Breast epithelium (tissue), 3 donors: ENCODE results near the gene CSMD2.

Source experiments
- POLR2A ChIP-seq: fragments of 450-650 bp; IDR thresholded peaks from one replicate; pipeline ENCODE4 v1.6.1; 2016; ENCODE audit warnings: antibody characterized with exemption, mild to moderate bottlenecking, moderate library complexity
- TF ChIP-seq, protein P1 (sequence below), 3 donors: fragments of 450-650 bp; IDR thresholded peaks; one replicate each; pipeline ENCODE4 v1.5.1; 2016 to 2017; ENCODE audit warnings: antibody characterized with exemption in 3 of 3, mild to moderate bottlenecking in 3 of 3, moderate library complexity in 3 of 3

DNA sequence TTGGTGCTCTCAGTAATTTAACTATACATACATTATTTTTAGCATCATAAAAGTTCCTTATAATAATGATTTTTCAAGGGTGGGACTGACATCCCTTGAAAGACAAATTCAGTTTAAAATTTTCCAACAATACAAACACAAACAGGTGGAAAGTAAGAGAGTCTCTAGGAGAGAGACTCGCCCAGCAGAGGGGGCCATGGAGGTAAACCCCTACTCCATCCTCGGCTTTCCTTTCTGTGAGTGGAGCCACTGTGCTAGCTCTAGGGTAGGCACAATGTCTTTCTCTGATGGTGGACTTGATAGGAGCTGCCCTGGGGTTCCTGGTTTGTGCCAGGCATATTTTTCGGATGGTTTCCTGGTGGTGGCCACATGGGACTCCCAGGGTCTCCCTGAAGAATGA lies 8.3 kb downstream of the CSMD2 start:
- TF ChIP-seq POLR2A: no peak
- TF ChIP-seq, protein P1, sequence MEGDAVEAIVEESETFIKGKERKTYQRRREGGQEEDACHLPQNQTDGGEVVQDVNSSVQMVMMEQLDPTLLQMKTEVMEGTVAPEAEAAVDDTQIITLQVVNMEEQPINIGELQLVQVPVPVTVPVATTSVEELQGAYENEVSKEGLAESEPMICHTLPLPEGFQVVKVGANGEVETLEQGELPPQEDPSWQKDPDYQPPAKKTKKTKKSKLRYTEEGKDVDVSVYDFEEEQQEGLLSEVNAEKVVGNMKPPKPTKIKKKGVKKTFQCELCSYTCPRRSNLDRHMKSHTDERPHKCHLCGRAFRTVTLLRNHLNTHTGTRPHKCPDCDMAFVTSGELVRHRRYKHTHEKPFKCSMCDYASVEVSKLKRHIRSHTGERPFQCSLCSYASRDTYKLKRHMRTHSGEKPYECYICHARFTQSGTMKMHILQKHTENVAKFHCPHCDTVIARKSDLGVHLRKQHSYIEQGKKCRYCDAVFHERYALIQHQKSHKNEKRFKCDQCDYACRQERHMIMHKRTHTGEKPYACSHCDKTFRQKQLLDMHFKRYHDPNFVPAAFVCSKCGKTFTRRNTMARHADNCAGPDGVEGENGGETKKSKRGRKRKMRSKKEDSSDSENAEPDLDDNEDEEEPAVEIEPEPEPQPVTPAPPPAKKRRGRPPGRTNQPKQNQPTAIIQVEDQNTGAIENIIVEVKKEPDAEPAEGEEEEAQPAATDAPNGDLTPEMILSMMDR (IDR thresholded peaks at IDR 0.05): no peak
